HUES6 (cell line): ENCODE data around the gene ODAPH.

ENCODE experiments used
- H3K27ac ChIP-seq: 2 replicates; pipeline ENCODE4 v1.7.0; 2013; ENCODE audit warnings: low read depth, mild to moderate bottlenecking, low read length, inconsistent platforms
- H3K27me3 ChIP-seq: 2 replicates; pipeline ENCODE4 v1.6.1; 2013; ENCODE audit warnings: low read length; ENCODE audit not compliant: control insufficient read depth, insufficient read depth
- H3K36me3 ChIP-seq: 2 replicates; pipeline ENCODE4 v1.6.1; 2013; ENCODE audit warnings: low read length; ENCODE audit not compliant: control insufficient read depth, insufficient read depth
- H3K4me1 ChIP-seq: 2 replicates; pipeline ENCODE4 v1.6.1; 2013; ENCODE audit warnings: low read length; ENCODE audit not compliant: control insufficient read depth, insufficient read depth
- H3K4me3 ChIP-seq: 2 replicates; pipeline ENCODE4 v1.5.1; 2013; ENCODE audit warnings: low read depth, low read length
- H3K9ac ChIP-seq: one replicate; pipeline ENCODE4 v1.6.1; 2013; ENCODE audit warnings: mild to moderate bottlenecking, low read length
- H3K9me3 ChIP-seq: 2 replicates; pipeline ENCODE4 v1.6.1; 2013; ENCODE audit warnings: low read depth, low read length; ENCODE audit not compliant: control insufficient read depth, insufficient read depth

Gene ODAPH

GRCh38 chr4:75545526-75545925 is 10.3 kb upstream of the ODAPH start:
- peaks cover 2% of the 10 kb centered on the region; the same call in 1 of the 2 replicates for H3K36me3 ChIP-seq
- no peak overlapping the region for H3K4me3 ChIP-seq

GRCh38 chr4:75547647-75548387 is 8.0 kb upstream of the ODAPH start:
- Histone ChIP-seq H3K27ac (no peak overlapping the region), H3K9me3 (no peaks in the 10 kb centered on the region), H3K9ac (no peak overlapping the region), H3K4me3 (no peak overlapping the region), H3K27me3 (no peaks in the 10 kb centered on the region), H3K4me1 (no peaks in the 10 kb centered on the region), H3K36me3 (peaks cover 2% of the 10 kb centered on the region; the same call in 1 of the 2 replicates)

More at GRCh38 chr4:75545526-75545925, 10.3 kb upstream of the ODAPH start:
- H3K27me3 ChIP-seq: no peaks in the 10 kb centered on the region
- H3K9ac ChIP-seq: no peak overlapping the region
- H3K27ac ChIP-seq: no peak overlapping the region
- H3K4me1 ChIP-seq: no peaks in the 10 kb centered on the region
- H3K9me3 ChIP-seq: no peaks in the 10 kb centered on the region

GRCh38 chr4:75549019-75549418 is 6.8 kb upstream of the ODAPH start:
- Histone ChIP-seq H3K4me1 (no peaks in the 10 kb centered on the region), H3K36me3 (peaks cover 2% of the 10 kb centered on the region; the same call in 1 of the 2 replicates), H3K9ac (no peak overlapping the region), H3K27me3 (no peaks in the 10 kb centered on the region), H3K27ac (no peak overlapping the region), H3K4me3 (no peak overlapping the region), H3K9me3 (no peaks in the 10 kb centered on the region)

GRCh38 chr4:75552452-75552851 is 3.4 kb upstream of the ODAPH start:
- Histone ChIP-seq H3K4me1 (peaks cover 12% of the 10 kb centered on the region; the same call in 1 of the 2 replicates), H3K9ac (no peak overlapping the region), H3K4me3 (no peak overlapping the region), H3K9me3 (no peaks in the 10 kb centered on the region), H3K36me3 (no peaks in the 10 kb centered on the region), H3K27me3 (no peaks in the 10 kb centered on the region), H3K27ac (no peak overlapping the region)

GRCh38 chr4:75557696-75558095 is 1.8 kb downstream of the ODAPH start:
- H3K4me1 ChIP-seq: peaks cover 16% of the 10 kb centered on the region; the same call in 1 of the 2 replicates
- H3K27me3 ChIP-seq: no peaks in the 10 kb centered on the region
- no peak overlapping the region for H3K4me3 ChIP-seq

GRCh38 chr4:75561789-75562188 is 5.9 kb downstream of the ODAPH start:
- H3K27ac ChIP-seq: no peak overlapping the region
- no peaks in the 10 kb centered on the region for H3K27me3 ChIP-seq
- H3K9ac ChIP-seq: no peak overlapping the region
- H3K4me1 ChIP-seq: peaks cover 4% of the 10 kb centered on the region; the same call in 1 of the 2 replicates
- H3K9me3 ChIP-seq: no peaks in the 10 kb centered on the region
- no peak overlapping the region for H3K4me3 ChIP-seq
- H3K36me3 ChIP-seq: no peaks in the 10 kb centered on the region

More at GRCh38 chr4:75557696-75558095, 1.8 kb downstream of the ODAPH start:
- no peak overlapping the region for H3K9ac ChIP-seq
- H3K36me3 ChIP-seq: no peaks in the 10 kb centered on the region
- no peaks in the 10 kb centered on the region for H3K9me3 ChIP-seq
- H3K27ac ChIP-seq: no peak overlapping the region

- Histone ChIP-seq H3K4me3 (no peak overlapping the region), H3K4me1 (peaks cover 4% of the 10 kb centered on the region; the same call in 1 of the 2 replicates), H3K9ac (no peak overlapping the region), H3K27me3 (no peaks in the 10 kb centered on the region), H3K36me3 (no peaks in the 10 kb centered on the region), H3K9me3 (peaks cover 2% of the 10 kb centered on the region; the same call in 1 of the 2 replicates), H3K27ac (no peak overlapping the region)
Measured at GRCh38 chr4:75564023-75564422, 8.2 kb downstream of the ODAPH start.

- Histone ChIP-seq H3K4me3 (no peak overlapping the region), H3K4me1 (peaks cover 4% of the 10 kb centered on the region; the same call in 1 of the 2 replicates), H3K27ac (no peak overlapping the region), H3K9me3 (peaks cover 2% of the 10 kb centered on the region; the same call in 1 of the 2 replicates), H3K36me3 (no peaks in the 10 kb centered on the region), H3K27me3 (no peaks in the 10 kb centered on the region), H3K9ac (no peak overlapping the region)
Measured at GRCh38 chr4:75565481-75565880, 9.6 kb downstream of the ODAPH start.

- Histone ChIP-seq H3K27ac (no peak overlapping the region), H3K9me3 (peaks cover 2% of the 10 kb centered on the region; the same call in 1 of the 2 replicates), H3K27me3 (no peaks in the 10 kb centered on the region), H3K4me1 (peaks cover 2% of the 10 kb centered on the region; the same call in 1 of the 2 replicates), H3K9ac (no peak overlapping the region), H3K4me3 (no peak overlapping the region), H3K36me3 (no peaks in the 10 kb centered on the region)
Measured at GRCh38 chr4:75566911-75567310, 11.0 kb downstream of the ODAPH start.

- peaks cover 2% of the 10 kb centered on the region; the same call in 1 of the 2 replicates for H3K9me3 ChIP-seq
- H3K27me3 ChIP-seq: no peaks in the 10 kb centered on the region
Measured at GRCh38 chr4:75567725-75568124, 11.9 kb downstream of the ODAPH start.

GRCh38 chr4:75584067-75584466 is 28.2 kb downstream of the ODAPH start:
- H3K4me3 ChIP-seq: no peak overlapping the region
- no peak overlapping the region for H3K27ac ChIP-seq
- no peaks in the 10 kb centered on the region for H3K27me3 ChIP-seq
- no peaks in the 10 kb centered on the region for H3K36me3 ChIP-seq
- H3K9me3 ChIP-seq: peaks cover 8% of the 10 kb centered on the region; the same call in 1 of the 2 replicates
- no peaks in the 10 kb centered on the region for H3K4me1 ChIP-seq
- H3K9ac ChIP-seq: no peak overlapping the region

More at GRCh38 chr4:75567725-75568124, 11.9 kb downstream of the ODAPH start:
- no peak overlapping the region for H3K9ac ChIP-seq
- H3K4me1 ChIP-seq: no peaks in the 10 kb centered on the region
- no peaks in the 10 kb centered on the region for H3K36me3 ChIP-seq
- H3K27ac ChIP-seq: no peak overlapping the region
- no peak overlapping the region for H3K4me3 ChIP-seq
